ENCODE measurements around the gene VIM.

VIM gene

GRCh38 chr10:17247210-17247609, 19.2 kb downstream of the VIM start:
- no peak for DNase-seq (ENCODE audit: low read depth in 1 of 2, low spot score in 1 of 2)
- Histone ChIP-seq H3K4me3 (replicated peaks; ENCODE audit: insufficient read depth, low read length) (no peak overlapping the region), H3K27me3 (ENCODE audit: insufficient read depth, poor library complexity, severe bottlenecking) (no peaks in the 10 kb centered on the region), H3K27ac (replicated peaks) (no peak overlapping the region)
- TF ChIP-seq GABPA (IDR thresholded peaks at IDR 0.05; ENCODE audit: low read depth) (no peak), REST (IDR thresholded peaks at IDR 0.05; ENCODE audit: insufficient replicate concordance, low read depth) (no peak), POLR2AphosphoS5 (IDR thresholded peaks at IDR 0.05; ENCODE audit: low read depth) (no peak), CTCF (IDR thresholded peaks at IDR 0.05; ENCODE audit: insufficient read depth, low read length) (no peak), SPI1 (IDR thresholded peaks at IDR 0.05; ENCODE audit: borderline replicate concordance, low read depth) (no peak)

- H3K4me3 ChIP-seq (replicated peaks; ENCODE audit: insufficient read depth, low read length) = no peak overlapping the region
- H3K27me3 ChIP-seq (ENCODE audit: insufficient read depth, poor library complexity, severe bottlenecking) = no peaks in the 10 kb centered on the region
- no peak for TF ChIP-seq GABPA (IDR thresholded peaks at IDR 0.05; ENCODE audit: low read depth)
- no peak for TF ChIP-seq SPI1 (IDR thresholded peaks at IDR 0.05; ENCODE audit: borderline replicate concordance, low read depth)
- TF ChIP-seq REST (IDR thresholded peaks at IDR 0.05; ENCODE audit: insufficient replicate concordance, low read depth) = no peak
- TF ChIP-seq POLR2AphosphoS5 (IDR thresholded peaks at IDR 0.05; ENCODE audit: low read depth) = no peak
- TF ChIP-seq CTCF (IDR thresholded peaks at IDR 0.05; ENCODE audit: insufficient read depth, low read length) = no peak
- DNase-seq (ENCODE audit: low read depth in 1 of 2, low spot score in 1 of 2) = no peak
- H3K27ac ChIP-seq (replicated peaks) = no peak overlapping the region
Measured at GRCh38 chr10:17248964-17249363, 20.9 kb downstream of the VIM start.

- TF ChIP-seq REST (IDR thresholded peaks at IDR 0.05; ENCODE audit: insufficient replicate concordance, low read depth) (no peak), SPI1 (IDR thresholded peaks at IDR 0.05; ENCODE audit: borderline replicate concordance, low read depth) (no peak), GABPA (IDR thresholded peaks at IDR 0.05; ENCODE audit: low read depth) (no peak), CTCF (IDR thresholded peaks at IDR 0.05; ENCODE audit: insufficient read depth, low read length) (no peak), POLR2AphosphoS5 (IDR thresholded peaks at IDR 0.05; ENCODE audit: low read depth) (no peak)
- Histone ChIP-seq H3K4me3 (replicated peaks; ENCODE audit: insufficient read depth, low read length) (no peak overlapping the region), H3K27ac (replicated peaks) (no peak overlapping the region), H3K27me3 (ENCODE audit: insufficient read depth, poor library complexity, severe bottlenecking) (no peaks in the 10 kb centered on the region)
- DNase-seq (ENCODE audit: low read depth in 1 of 2, low spot score in 1 of 2) = no peak
Measured at GRCh38 chr10:17249820-17250219, 21.8 kb downstream of the VIM start.
